Omental fat pad (tissue), 4 donors: ENCODE results near the gene NOL4L. TPM values are rescaled to one million over a fixed set of nuclear protein-coding genes. Genes with fewer than 3 reads are reported as not detected.

Source experiments
- ATAC-seq: fragments of 150-250 bp; one replicate; pipeline ENCODE4 v1.9.1; 2016; ENCODE audit warnings: mild to moderate bottlenecking, moderate library complexity; ENCODE audit not compliant: low FRiP score
- DNase-seq: peaks from one replicate; pipeline ENCODE4 v3.0.0-alpha.2; 2019; ENCODE audit warnings: low spot score
- CTCF ChIP-seq, 3 donors: fragments of 450-650 bp; IDR thresholded peaks; one replicate each; pipeline ENCODE4 v1.5.1; 2016 to 2017; ENCODE audit warnings: antibody characterized with exemption in 3 of 3, mild to moderate bottlenecking in 3 of 3, moderate library complexity in 2 of 3
- total RNA-seq, 4 donors: library from RNA; depleted of rRNA; stranded (reverse); fragments of >200 nt; gene quantifications; one replicate each; pipeline ENCODE4 v1.1.0, GENCODE V29; 2016

NOL4L gene
- total RNA-seq, 4 donors from 2014 or later: 6.8 to 15.3 (median 13.6) TPM

GRCh38 chr20:32507998-32508774 lies 76.9 kb downstream of the NOL4L start:
- DNase-seq (no peak), ATAC-seq (no peak)
- TF ChIP-seq CTCF (IDR thresholded peaks at IDR 0.05): no peak

- ATAC-seq (no peak), DNase-seq (no peak)
- no peak for TF ChIP-seq CTCF (IDR thresholded peaks at IDR 0.05)
Observed at GRCh38 chr20:32506721-32507120, 78.4 kb downstream of the NOL4L start.

GRCh38 chr20:32505723-32506473 lies 79.2 kb downstream of the NOL4L start:
- DNase-seq: no peak
- no peak for TF ChIP-seq CTCF (IDR thresholded peaks at IDR 0.05)
- no peak for ATAC-seq

GRCh38 chr20:32501709-32502108 lies 83.4 kb downstream of the NOL4L start:
- ATAC-seq (no peak), DNase-seq (no peak)
- TF ChIP-seq CTCF (IDR thresholded peaks at IDR 0.05): no peak

- no peak for TF ChIP-seq CTCF (IDR thresholded peaks at IDR 0.05)
- ATAC-seq (no peak), DNase-seq (no peak)
Observed at GRCh38 chr20:32497589-32498224, 87.4 kb downstream of the NOL4L start.

- no peak for DNase-seq
- ATAC-seq: no peak
- TF ChIP-seq CTCF (IDR thresholded peaks at IDR 0.05): no peak
Observed at GRCh38 chr20:32496811-32497533, 88.2 kb downstream of the NOL4L start.
